Astrocyte (in vitro differentiated cells and primary cell): ENCODE results near the gene DRICH1.

Experiments used
- EZH2 ChIP-seq: IDR thresholded peaks from 2 replicates; pipeline ENCODE4 v1.6.1; 2012; ENCODE audit warnings: mild to moderate bottlenecking, low read length, inconsistent platforms; ENCODE audit not compliant: insufficient read depth
- TF ChIP-seq, protein P1 (sequence below): IDR thresholded peaks from 2 replicates; pipeline ENCODE4 v1.5.1; 2011; ENCODE audit warnings: low read depth, mild to moderate bottlenecking, inconsistent platforms, low read length, moderate library complexity; ENCODE audit not compliant: insufficient read depth

DNA sequence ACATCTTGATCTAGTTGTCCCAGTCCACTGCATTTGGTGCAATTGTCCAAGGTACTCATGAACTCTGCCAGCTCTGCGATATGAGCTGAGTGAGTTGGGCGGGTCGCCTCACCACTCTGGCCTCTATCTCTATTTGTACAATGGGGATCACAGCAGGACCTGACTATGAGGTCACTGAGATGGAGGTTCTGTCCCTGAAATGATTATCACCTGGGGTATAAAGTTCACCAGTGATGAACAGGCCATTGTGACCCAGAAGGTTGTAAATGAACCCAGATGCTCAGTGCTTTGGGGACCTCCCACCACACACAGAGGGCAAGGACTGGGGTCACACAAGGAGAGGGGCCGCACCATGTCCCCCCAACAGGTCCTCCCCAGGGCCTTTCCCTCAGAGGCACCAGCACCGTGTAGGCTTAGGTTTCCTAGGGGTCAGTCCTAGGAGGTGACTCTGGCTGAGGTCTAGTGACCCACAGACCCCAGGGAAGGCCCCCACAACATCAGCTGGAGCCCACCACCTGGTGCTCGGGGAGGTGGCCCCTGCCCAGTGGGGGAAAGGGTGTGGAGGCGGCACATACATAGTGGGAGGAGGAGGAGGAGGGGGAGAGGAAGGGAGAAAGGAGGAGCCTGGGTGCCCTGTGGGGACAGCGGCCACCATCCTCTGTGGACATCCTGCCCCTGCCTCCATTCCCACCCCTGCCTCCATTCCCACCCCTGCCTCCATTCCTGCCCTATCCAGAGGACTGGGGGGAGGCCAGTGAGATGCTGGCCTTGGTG is 27.0 kb downstream of the DRICH1 start:
- TF ChIP-seq, protein P1, sequence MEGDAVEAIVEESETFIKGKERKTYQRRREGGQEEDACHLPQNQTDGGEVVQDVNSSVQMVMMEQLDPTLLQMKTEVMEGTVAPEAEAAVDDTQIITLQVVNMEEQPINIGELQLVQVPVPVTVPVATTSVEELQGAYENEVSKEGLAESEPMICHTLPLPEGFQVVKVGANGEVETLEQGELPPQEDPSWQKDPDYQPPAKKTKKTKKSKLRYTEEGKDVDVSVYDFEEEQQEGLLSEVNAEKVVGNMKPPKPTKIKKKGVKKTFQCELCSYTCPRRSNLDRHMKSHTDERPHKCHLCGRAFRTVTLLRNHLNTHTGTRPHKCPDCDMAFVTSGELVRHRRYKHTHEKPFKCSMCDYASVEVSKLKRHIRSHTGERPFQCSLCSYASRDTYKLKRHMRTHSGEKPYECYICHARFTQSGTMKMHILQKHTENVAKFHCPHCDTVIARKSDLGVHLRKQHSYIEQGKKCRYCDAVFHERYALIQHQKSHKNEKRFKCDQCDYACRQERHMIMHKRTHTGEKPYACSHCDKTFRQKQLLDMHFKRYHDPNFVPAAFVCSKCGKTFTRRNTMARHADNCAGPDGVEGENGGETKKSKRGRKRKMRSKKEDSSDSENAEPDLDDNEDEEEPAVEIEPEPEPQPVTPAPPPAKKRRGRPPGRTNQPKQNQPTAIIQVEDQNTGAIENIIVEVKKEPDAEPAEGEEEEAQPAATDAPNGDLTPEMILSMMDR: no peak
- TF ChIP-seq EZH2: no peak
